Large intestine (tissue), 3 donors: Measurements from ENCODE around the gene COL5A2. TPM values are rescaled to one million over a fixed set of nuclear protein-coding genes. Genes with fewer than 3 reads are reported as not detected.

ENCODE experiments used
- DNase-seq, 2 donors: peaks; one replicate each; pipeline versions ENCODE4 v3.0.0 to v3.0.0-alpha.2; 2013
- H3K27ac ChIP-seq: one replicate; pipeline ENCODE4 v1.5.1; 2013; ENCODE audit warnings: low read length
- H3K27me3 ChIP-seq: 2 replicates; pipeline ENCODE4 v1.6.1; 2013; ENCODE audit warnings: low read length; ENCODE audit not compliant: control insufficient read depth, insufficient read depth
- H3K36me3 ChIP-seq: 2 replicates; pipeline ENCODE4 v1.6.1; 2013; ENCODE audit warnings: low read length; ENCODE audit not compliant: control insufficient read depth, insufficient read depth
- H3K4me1 ChIP-seq: one replicate; pipeline ENCODE4 v1.6.1; 2013; ENCODE audit warnings: low read length; ENCODE audit not compliant: control insufficient read depth, insufficient read depth
- H3K4me3 ChIP-seq: one replicate; pipeline ENCODE4 v1.5.1; 2013; ENCODE audit warnings: low read length
- H3K9me3 ChIP-seq: one replicate; pipeline ENCODE4 v1.6.1; 2013; ENCODE audit warnings: mild to moderate bottlenecking, low read depth, low read length, moderate library complexity; ENCODE audit not compliant: control insufficient read depth
- WGBS: methylation state at CpG from one replicate; pipeline ENCODE4 v1.1.5; 2013; ENCODE audit warnings: low lambda C conversion rate; ENCODE audit not compliant: insufficient coverage; 5-methylcytosine and 5-hydroxymethylcytosine counted together
- polyA plus RNA-seq: library from polyadenylated mRNA; unstranded; fragments of 120-200 nt; gene quantifications from one replicate; pipeline ENCODE4 v1.2.1, GENCODE V29; 2013

The COL5A2 gene
- polyA plus RNA-seq, 1 donor = 80.4 TPM

GRCh38 chr2:189012351-189012750 lies 167.2 kb downstream of the COL5A2 start:
- WGBS = 100% methylated on average over 1 of the region's 1 CpG
- no peak overlapping the region for H3K4me3 ChIP-seq
- DNase-seq = no peak
- H3K4me1 ChIP-seq = no peaks in the 10 kb centered on the region
- no peaks in the 10 kb centered on the region for H3K27me3 ChIP-seq
- peaks cover 10% of the 10 kb centered on the region for H3K36me3 ChIP-seq
- peaks cover 4% of the 10 kb centered on the region for H3K9me3 ChIP-seq
- no peak overlapping the region for H3K27ac ChIP-seq

- peaks cover 15% of the 10 kb centered on the region for H3K36me3 ChIP-seq
- H3K27ac ChIP-seq = no peak overlapping the region
Observed at GRCh38 chr2:189010536-189010935, 169.0 kb downstream of the COL5A2 start.

GRCh38 chr2:189008555-189009262 lies 170.9 kb downstream of the COL5A2 start:
- no peak overlapping the region for H3K4me3 ChIP-seq
- no peak for DNase-seq
- H3K4me1 ChIP-seq = no peaks in the 10 kb centered on the region
- H3K36me3 ChIP-seq = peaks cover 15% of the 10 kb centered on the region
- no peak overlapping the region for H3K27ac ChIP-seq
- 80% methylated on average over 2 of the region's 9 CpGs for WGBS
- peaks cover 4% of the 10 kb centered on the region for H3K9me3 ChIP-seq
- no peaks in the 10 kb centered on the region for H3K27me3 ChIP-seq

More at GRCh38 chr2:189010536-189010935, 169.0 kb downstream of the COL5A2 start:
- no peaks in the 10 kb centered on the region for H3K4me1 ChIP-seq
- 60% methylated on average over 1 of the region's 6 CpGs for WGBS
- H3K4me3 ChIP-seq = no peak overlapping the region
- peaks cover 4% of the 10 kb centered on the region for H3K9me3 ChIP-seq
- H3K27me3 ChIP-seq = no peaks in the 10 kb centered on the region
- DNase-seq = no peak

GRCh38 chr2:189002079-189002478 lies 177.5 kb downstream of the COL5A2 start:
- H3K36me3 ChIP-seq = peaks cover 19% of the 10 kb centered on the region
- H3K27me3 ChIP-seq = no peaks in the 10 kb centered on the region
- no peaks in the 10 kb centered on the region for H3K9me3 ChIP-seq
- no peak overlapping the region for H3K4me3 ChIP-seq
- WGBS = no CpG with 5 or more reads among the region's 1 CpG
- H3K27ac ChIP-seq = no peak overlapping the region
- H3K4me1 ChIP-seq = no peaks in the 10 kb centered on the region
- no peak for DNase-seq

- no peaks in the 10 kb centered on the region for H3K9me3 ChIP-seq
- DNase-seq = no peak
- no peak overlapping the region for H3K4me3 ChIP-seq
- no peak overlapping the region for H3K27ac ChIP-seq
- no peaks in the 10 kb centered on the region for H3K4me1 ChIP-seq
- no peaks in the 10 kb centered on the region for H3K27me3 ChIP-seq
- peaks cover 22% of the 10 kb centered on the region for H3K36me3 ChIP-seq
Observed at GRCh38 chr2:189000221-189000620, 179.3 kb downstream of the COL5A2 start.

GRCh38 chr2:188997263-188997662 lies 182.3 kb downstream of the COL5A2 start:
- DNase-seq = no peak
- H3K27me3 ChIP-seq = no peaks in the 10 kb centered on the region
- no peak overlapping the region for H3K4me3 ChIP-seq
- H3K9me3 ChIP-seq = no peaks in the 10 kb centered on the region
- H3K36me3 ChIP-seq = peaks cover 32% of the 10 kb centered on the region
- H3K4me1 ChIP-seq = no peaks in the 10 kb centered on the region
- no peak overlapping the region for H3K27ac ChIP-seq

- Histone ChIP-seq H3K27ac (no peak overlapping the region), H3K36me3 (peaks cover 28% of the 10 kb centered on the region), H3K27me3 (no peaks in the 10 kb centered on the region), H3K9me3 (no peaks in the 10 kb centered on the region), H3K4me3 (no peak overlapping the region), H3K4me1 (no peaks in the 10 kb centered on the region)
- no CpG with 5 or more reads among the region's 1 CpG for WGBS
- DNase-seq = no peak
Observed at GRCh38 chr2:188993247-188993646, 186.3 kb downstream of the COL5A2 start.

GRCh38 chr2:188986839-188987238 lies 192.7 kb downstream of the COL5A2 start:
- H3K4me1 ChIP-seq = no peaks in the 10 kb centered on the region

GRCh38 chr2:188984680-188985079 lies 194.9 kb downstream of the COL5A2 start:
- WGBS = no CpG with 5 or more reads among the region's 5 CpGs
- Histone ChIP-seq H3K9me3 (no peaks in the 10 kb centered on the region), H3K27ac (no peak overlapping the region), H3K27me3 (no peaks in the 10 kb centered on the region), H3K36me3 (no peaks in the 10 kb centered on the region), H3K4me1 (no peaks in the 10 kb centered on the region), H3K4me3 (no peak overlapping the region)
- DNase-seq = no peak

More at GRCh38 chr2:188986839-188987238, 192.7 kb downstream of the COL5A2 start:
- Histone ChIP-seq H3K27me3 (no peaks in the 10 kb centered on the region), H3K4me3 (no peak overlapping the region), H3K9me3 (no peaks in the 10 kb centered on the region), H3K36me3 (peaks cover under 1% of the 10 kb centered on the region), H3K27ac (no peak overlapping the region)
- 33% methylated on average over 1 of the region's 4 CpGs for WGBS
- DNase-seq = no peak

GRCh38 chr2:188984065-188984491 lies 195.5 kb downstream of the COL5A2 start:
- DNase-seq = no peak
- Histone ChIP-seq H3K27ac (peak overlapping the region; percentile 40), H3K36me3 (no peaks in the 10 kb centered on the region), H3K9me3 (no peaks in the 10 kb centered on the region), H3K4me3 (no peak overlapping the region), H3K4me1 (no peaks in the 10 kb centered on the region), H3K27me3 (no peaks in the 10 kb centered on the region)

GRCh38 chr2:188983427-188984064 lies 196.0 kb downstream of the COL5A2 start:
- H3K9me3 ChIP-seq = no peaks in the 10 kb centered on the region
- no CpG with 5 or more reads among the region's 4 CpGs for WGBS
- H3K4me3 ChIP-seq = no peak overlapping the region
- no peaks in the 10 kb centered on the region for H3K36me3 ChIP-seq
- H3K27ac ChIP-seq = peak overlapping the region; percentile 40
- DNase-seq = no peak
- H3K27me3 ChIP-seq = no peaks in the 10 kb centered on the region
- H3K4me1 ChIP-seq = no peaks in the 10 kb centered on the region
